Panc1 (cell line): ENCODE data around the gene BACE2. TPM values are rescaled to one million over a fixed set of nuclear protein-coding genes. Genes with fewer than 3 reads are reported as not detected.

Experiments
- ATAC-seq: fragments of 200-7000 bp; cut with Tn5 transposase; 2 replicates; pipeline ENCODE4 v1.9.1; 2020; ENCODE audit warnings: mild to moderate bottlenecking, moderate library complexity
- BruUV-seq: library from RNA; stranded (reverse); fragments of 400-500 nt; replicated peaks from 2 replicates; lab custom pipeline; 2021; lab: Mats Ljungman, UMichigan
- CTCF ChIA-PET: fragments of 300-600 bp; sonication (Branson Sonifier 250); formaldehyde crosslinking; loops from one replicate; lab custom pipeline; 2022; ENCODE audit warnings: antibody characterized with exemption; lab: Charles Lee
- POLR2A ChIA-PET: fragments of 300-600 bp; sonication (Branson Sonifier 250); formaldehyde crosslinking; loops from one replicate; lab custom pipeline; 2022; ENCODE audit warnings: antibody characterized with exemption; lab: Charles Lee
- DNase-seq: peaks from one replicate; pipeline ENCODE4 v3.0.0-alpha.2; 2010; ENCODE audit warnings: low read depth, low spot score
- H3K27ac ChIP-seq: 2 replicates; pipeline ENCODE4 v1.5.1; 2011; ENCODE audit warnings: mild to moderate bottlenecking, low read length, inconsistent platforms
- H3K27me3 ChIP-seq: fragments of 200-500 bp; sonication (Bioruptor generic); 2 replicates; pipeline ENCODE4 v1.6.0; 2014; ENCODE audit warnings: low read length, inconsistent platforms; ENCODE audit not compliant: control insufficient read depth, insufficient read depth
- H3K36me3 ChIP-seq: fragments of 200-500 bp; sonication (Bioruptor generic); 2 replicates; pipeline ENCODE4 v1.5.1; 2014; ENCODE audit warnings: inconsistent platforms, mild to moderate bottlenecking, low read length, moderate library complexity; ENCODE audit not compliant: control insufficient read depth, insufficient read depth
- H3K4me1 ChIP-seq: 2 replicates; pipeline ENCODE4 v1.5.1; 2011; ENCODE audit warnings: inconsistent platforms, mild to moderate bottlenecking, low read length, moderate library complexity; ENCODE audit not compliant: control insufficient read depth, insufficient read depth
- H3K4me3 ChIP-seq, 2 experiments: 2 replicates each; pipeline ENCODE4 v1.5.1; 2011 to 2012; ENCODE audit warnings: low read depth in 2 of 2, low read length in 2 of 2, mild to moderate bottlenecking in 2 of 2, inconsistent platforms in 1 of 2, moderate library complexity in 1 of 2
- H3K9me3 ChIP-seq: fragments of 200-500 bp; sonication (Bioruptor generic); 2 replicates; pipeline ENCODE4 v1.5.1; 2014; ENCODE audit warnings: low read depth, mild to moderate bottlenecking, inconsistent platforms, low read length, moderate library complexity; ENCODE audit not compliant: control insufficient read depth, insufficient read depth
- POLR2AphosphoS5 ChIP-seq: IDR thresholded peaks from 2 replicates; pipeline ENCODE4 v1.6.1; 2012; ENCODE audit warnings: mild to moderate bottlenecking, low read depth, low read length, moderate library complexity
- SIN3A ChIP-seq: IDR thresholded peaks from 2 replicates; pipeline ENCODE4 v1.6.1; 2012; ENCODE audit warnings: low read depth, mild to moderate bottlenecking, low read length, moderate library complexity, borderline replicate concordance; ENCODE audit not compliant: insufficient read depth
- TCF7L2 ChIP-seq: IDR thresholded peaks from 2 replicates; pipeline ENCODE4 v1.6.1; 2011; ENCODE audit warnings: mild to moderate bottlenecking, low read depth, low read length, inconsistent platforms
- in situ Hi-C: cut with HindIII; loops from 2 replicates; pipeline ENCODE4 v1.10.0; 2016; ENCODE audit warnings: low sequenced_read_pairs, low pct_unique_long_range_greater_than_20kb
- intact Hi-C: fragments of 100-400 bp; cut with micrococcal nuclease; formaldehyde crosslinking; loops from one replicate; pipeline ENCODE4 v1.10.0; 2022; ENCODE audit not compliant: unreplicated experiment
- total RNA-seq: library from RNA; stranded (reverse); gene quantifications from one replicate; pipeline ENCODE4 v1.2.1, GENCODE V29; 2021; ENCODE audit not compliant: unreplicated experiment
- TF ChIP-seq, protein P1 (sequence below): fragments of 450-650 bp; IDR thresholded peaks from 2 replicates; pipeline ENCODE4 v1.5.1; 2017; ENCODE audit warnings: mild to moderate bottlenecking
- TF ChIP-seq, protein P2 (sequence below), 2 experiments: IDR thresholded peaks; 2 replicates each; pipeline ENCODE4 v1.6.1; 2011 to 2012; ENCODE audit warnings: low read depth in 2 of 2, control low read depth in 1 of 2, low read length in 1 of 2, mild to moderate bottlenecking in 1 of 2, moderate library complexity in 1 of 2; ENCODE audit not compliant: insufficient read depth in 1 of 2

The BACE2 gene
- total RNA-seq, 1 experiment from 2014 or later = 16.3 TPM

- Histone ChIP-seq H3K9me3 (no peaks in the 10 kb centered on the region), H3K4me3 (no peak overlapping the region), H3K4me1 (no peaks in the 10 kb centered on the region), H3K27me3 (no peaks in the 10 kb centered on the region), H3K36me3 (no peaks in the 10 kb centered on the region), H3K27ac (no peak overlapping the region)
- DNase-seq (no peak), ATAC-seq (no peak)
- intact Hi-C loops (no loop called here), in situ Hi-C loops (no loop called here)
- POLR2A ChIA-PET = interaction anchor here (0.6 kb wide), 1 partner anchor 256 kb away, joined by 5 read pairs; no protein-coding TSS in a partner anchor
- CTCF ChIA-PET = no interaction called here
- BruUV-seq = no TSS peak
- no peak for TF ChIP-seq POLR2AphosphoS5
- no peak for TF ChIP-seq SIN3A
- TF ChIP-seq, protein P1, sequence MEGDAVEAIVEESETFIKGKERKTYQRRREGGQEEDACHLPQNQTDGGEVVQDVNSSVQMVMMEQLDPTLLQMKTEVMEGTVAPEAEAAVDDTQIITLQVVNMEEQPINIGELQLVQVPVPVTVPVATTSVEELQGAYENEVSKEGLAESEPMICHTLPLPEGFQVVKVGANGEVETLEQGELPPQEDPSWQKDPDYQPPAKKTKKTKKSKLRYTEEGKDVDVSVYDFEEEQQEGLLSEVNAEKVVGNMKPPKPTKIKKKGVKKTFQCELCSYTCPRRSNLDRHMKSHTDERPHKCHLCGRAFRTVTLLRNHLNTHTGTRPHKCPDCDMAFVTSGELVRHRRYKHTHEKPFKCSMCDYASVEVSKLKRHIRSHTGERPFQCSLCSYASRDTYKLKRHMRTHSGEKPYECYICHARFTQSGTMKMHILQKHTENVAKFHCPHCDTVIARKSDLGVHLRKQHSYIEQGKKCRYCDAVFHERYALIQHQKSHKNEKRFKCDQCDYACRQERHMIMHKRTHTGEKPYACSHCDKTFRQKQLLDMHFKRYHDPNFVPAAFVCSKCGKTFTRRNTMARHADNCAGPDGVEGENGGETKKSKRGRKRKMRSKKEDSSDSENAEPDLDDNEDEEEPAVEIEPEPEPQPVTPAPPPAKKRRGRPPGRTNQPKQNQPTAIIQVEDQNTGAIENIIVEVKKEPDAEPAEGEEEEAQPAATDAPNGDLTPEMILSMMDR = no peak
- TF ChIP-seq TCF7L2 = no peak
- TF ChIP-seq, protein P2, sequence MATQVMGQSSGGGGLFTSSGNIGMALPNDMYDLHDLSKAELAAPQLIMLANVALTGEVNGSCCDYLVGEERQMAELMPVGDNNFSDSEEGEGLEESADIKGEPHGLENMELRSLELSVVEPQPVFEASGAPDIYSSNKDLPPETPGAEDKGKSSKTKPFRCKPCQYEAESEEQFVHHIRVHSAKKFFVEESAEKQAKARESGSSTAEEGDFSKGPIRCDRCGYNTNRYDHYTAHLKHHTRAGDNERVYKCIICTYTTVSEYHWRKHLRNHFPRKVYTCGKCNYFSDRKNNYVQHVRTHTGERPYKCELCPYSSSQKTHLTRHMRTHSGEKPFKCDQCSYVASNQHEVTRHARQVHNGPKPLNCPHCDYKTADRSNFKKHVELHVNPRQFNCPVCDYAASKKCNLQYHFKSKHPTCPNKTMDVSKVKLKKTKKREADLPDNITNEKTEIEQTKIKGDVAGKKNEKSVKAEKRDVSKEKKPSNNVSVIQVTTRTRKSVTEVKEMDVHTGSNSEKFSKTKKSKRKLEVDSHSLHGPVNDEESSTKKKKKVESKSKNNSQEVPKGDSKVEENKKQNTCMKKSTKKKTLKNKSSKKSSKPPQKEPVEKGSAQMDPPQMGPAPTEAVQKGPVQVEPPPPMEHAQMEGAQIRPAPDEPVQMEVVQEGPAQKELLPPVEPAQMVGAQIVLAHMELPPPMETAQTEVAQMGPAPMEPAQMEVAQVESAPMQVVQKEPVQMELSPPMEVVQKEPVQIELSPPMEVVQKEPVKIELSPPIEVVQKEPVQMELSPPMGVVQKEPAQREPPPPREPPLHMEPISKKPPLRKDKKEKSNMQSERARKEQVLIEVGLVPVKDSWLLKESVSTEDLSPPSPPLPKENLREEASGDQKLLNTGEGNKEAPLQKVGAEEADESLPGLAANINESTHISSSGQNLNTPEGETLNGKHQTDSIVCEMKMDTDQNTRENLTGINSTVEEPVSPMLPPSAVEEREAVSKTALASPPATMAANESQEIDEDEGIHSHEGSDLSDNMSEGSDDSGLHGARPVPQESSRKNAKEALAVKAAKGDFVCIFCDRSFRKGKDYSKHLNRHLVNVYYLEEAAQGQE (IDR thresholded peaks at IDR 0.05; ENCODE audit: insufficient read depth in 1 of 2, low read depth in 2 of 2, low read length in 1 of 2) = no peak
These were observed 66.0 kb downstream of the BACE2 start for GRCh38 chr21:41233916-41234315.

- ATAC-seq (no peak), DNase-seq (no peak)
- no peak for TF ChIP-seq TCF7L2
- TF ChIP-seq POLR2AphosphoS5 = no peak
- TF ChIP-seq, protein P2 (IDR thresholded peaks at IDR 0.05; ENCODE audit: insufficient read depth in 1 of 2, low read depth in 2 of 2, low read length in 1 of 2) = no peak
- no peak for TF ChIP-seq SIN3A
- TF ChIP-seq, protein P1 = no peak
- H3K9me3 ChIP-seq = no peaks in the 10 kb centered on the region
- no peak overlapping the region for H3K27ac ChIP-seq
- CTCF ChIA-PET = no interaction called here
- POLR2A ChIA-PET = no interaction called here
- BruUV-seq = no TSS peak
- intact Hi-C loops (no loop called here), in situ Hi-C loops (no loop called here)
- H3K36me3 ChIP-seq = no peaks in the 10 kb centered on the region
- no peaks in the 10 kb centered on the region for H3K4me1 ChIP-seq
- no peak overlapping the region for H3K4me3 ChIP-seq
- no peaks in the 10 kb centered on the region for H3K27me3 ChIP-seq
These were observed 66.6 kb downstream of the BACE2 start for GRCh38 chr21:41234569-41234968.
